ENCODE data around the gene SYK.

Gene SYK

DNA sequence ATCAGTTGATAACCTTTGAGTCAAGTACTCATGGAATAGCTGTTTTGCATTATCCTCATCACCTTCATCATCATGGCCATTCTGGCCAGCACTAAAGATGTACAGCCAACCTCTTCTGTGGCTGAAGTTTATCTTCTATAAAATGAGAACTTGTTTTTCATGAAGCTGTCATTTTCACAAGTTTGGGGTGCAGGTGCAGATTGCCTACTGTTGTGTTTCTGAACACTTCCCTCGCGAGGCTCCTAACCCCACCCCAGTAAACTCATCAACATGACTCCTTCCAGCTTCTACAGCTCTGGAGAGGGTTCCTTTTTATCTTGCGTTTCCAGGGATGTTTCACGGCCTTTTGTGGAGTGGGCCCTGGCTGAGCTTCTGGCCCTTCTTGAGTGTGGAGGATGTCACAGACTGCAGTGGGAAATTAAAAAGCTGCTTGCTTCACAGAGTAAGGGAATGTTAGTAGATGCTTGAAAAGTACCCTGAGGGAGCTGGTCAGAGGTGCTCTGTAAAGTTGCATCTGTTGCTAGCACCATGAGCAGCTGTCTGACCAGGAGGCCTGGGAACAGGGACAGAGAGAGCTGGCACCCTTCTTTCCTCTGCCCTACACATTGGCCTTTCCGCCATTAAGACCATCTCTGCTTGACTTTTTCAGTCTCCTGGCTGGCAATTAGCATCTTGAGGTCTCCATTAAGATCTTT, 24.9 kb downstream of the SYK start:
- no peak for DNase-seq

DNA sequence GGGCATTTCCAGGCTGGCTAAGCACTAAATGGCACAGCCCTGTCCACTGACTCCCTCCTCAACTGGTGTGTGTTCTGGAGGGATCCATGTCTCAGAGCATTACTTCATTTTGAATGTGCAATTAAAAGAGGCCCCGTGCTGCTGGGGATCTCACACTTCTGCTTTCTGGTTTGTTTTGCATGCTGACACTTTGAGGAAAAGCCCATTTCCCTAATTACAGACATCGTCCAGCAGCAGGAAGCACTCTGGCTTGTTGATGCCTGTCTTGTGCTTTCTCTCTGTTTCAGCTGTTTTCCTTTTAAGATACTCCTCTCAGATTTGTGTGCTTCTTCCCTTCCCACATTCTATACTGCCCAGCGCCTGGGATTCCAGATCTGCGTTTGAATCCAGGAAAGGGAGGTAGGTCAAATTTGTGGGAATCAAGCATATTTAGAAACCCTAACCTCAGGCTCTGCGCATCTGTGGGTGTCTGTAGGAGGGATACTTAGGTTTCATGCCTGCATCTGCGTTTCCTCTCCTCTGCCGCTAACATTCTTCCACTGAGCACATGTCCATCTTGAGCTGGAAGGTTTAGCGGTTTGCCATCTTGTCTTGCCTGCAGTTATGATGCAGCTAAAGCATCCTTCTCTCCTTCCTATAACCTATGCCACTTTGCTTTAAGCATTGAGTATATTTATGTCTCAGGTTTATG, 25.7 kb downstream of the SYK start:
- peak; percentile 87 to 90 for DNase-seq

DNA sequence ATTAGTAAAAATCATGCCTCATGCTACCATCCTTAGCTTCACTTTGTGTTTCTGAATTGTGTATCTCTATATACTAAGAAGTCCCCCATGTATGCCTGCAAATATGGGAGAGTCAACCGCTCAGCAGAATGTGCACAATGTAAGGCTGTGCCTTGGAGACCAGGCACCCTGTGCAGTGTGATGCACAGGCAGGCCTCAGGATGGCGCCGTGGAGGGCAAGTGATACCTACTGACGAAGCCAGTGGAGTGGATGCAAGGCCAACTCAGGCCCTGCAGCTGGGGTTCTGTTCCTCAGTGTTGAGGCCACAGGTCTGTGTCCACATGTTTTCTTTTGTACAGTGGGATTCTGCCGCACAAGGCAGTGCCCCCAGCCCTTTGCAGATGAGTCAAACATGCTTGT, 28.4 kb downstream of the SYK start:
- DNase-seq = no peak

DNA sequence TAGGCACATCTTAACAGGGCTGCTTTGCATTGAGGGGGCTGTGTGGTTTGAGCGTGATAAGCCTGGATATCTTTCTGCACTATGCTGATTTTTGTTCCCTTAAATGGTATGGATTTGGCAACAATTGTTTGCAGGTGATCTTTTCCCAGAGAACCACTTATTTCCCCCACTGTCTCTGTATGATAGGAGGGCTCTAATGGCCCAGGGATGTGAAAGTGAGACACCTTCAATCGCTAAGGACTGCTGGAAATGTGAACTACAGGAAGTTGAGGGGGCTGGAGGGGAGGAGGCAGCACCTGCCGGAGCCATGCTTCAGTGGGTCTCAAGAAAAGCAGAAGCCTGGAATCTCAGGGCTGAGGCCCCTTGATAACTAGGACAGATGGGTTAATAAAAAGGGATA, 29.4 kb downstream of the SYK start:
- DNase-seq = no peak

DNA sequence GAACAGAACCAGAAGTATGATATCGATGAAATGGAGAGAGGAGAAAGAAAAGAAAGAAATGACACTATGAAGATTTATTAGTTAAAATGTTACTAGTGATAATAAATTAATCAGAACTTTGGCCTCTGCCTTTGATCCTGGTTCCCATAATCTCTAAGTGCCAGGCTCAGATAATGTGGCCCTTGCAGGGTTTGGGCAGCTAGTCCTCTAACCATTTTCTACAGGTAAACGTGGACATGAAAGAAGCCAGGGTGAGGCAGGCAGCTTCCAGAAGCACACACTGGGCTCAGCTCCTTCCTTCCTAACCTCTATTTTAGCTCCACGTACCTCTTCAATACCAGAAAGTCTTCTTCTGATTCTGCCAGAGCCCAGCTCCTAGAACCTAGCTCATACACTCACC, 30.6 kb downstream of the SYK start:
- no peak for DNase-seq

DNA sequence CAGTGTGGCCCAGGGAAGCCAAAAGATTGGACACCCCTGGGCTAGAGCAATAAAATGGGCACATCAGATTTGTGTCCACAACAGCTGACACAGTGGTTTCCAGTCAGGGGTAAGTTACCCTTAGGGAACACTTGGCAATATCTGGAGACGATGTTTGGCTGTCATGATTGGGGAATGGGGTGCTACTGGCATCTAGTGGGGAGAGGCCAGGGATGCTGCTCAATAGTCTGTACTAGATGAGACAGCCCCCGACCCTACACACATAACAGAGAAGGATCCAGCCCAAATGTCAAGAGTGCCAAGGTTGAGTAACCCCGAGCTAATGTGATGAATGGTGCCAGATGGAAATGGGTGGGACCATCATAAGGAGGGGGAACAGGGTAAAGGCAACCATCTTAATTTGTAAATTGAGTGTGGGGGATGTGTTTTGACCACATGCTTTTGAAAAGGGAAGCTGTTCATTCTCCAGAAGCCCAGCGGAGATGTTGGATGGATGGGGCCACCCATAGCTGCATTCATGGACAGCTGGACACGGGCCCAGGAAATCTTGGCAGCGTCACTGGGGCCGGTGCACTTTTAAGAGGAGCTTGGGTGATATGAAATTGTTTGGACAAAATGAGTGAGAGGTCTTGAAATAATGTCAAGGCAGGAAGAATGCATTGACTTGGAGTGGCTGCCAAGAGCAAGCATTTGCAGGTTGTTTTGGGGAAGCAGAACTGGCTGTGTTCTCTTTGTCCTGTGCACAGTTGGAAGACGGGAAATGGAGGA, 33.4 kb downstream of the SYK start:
- DNase-seq = no peak

DNA sequence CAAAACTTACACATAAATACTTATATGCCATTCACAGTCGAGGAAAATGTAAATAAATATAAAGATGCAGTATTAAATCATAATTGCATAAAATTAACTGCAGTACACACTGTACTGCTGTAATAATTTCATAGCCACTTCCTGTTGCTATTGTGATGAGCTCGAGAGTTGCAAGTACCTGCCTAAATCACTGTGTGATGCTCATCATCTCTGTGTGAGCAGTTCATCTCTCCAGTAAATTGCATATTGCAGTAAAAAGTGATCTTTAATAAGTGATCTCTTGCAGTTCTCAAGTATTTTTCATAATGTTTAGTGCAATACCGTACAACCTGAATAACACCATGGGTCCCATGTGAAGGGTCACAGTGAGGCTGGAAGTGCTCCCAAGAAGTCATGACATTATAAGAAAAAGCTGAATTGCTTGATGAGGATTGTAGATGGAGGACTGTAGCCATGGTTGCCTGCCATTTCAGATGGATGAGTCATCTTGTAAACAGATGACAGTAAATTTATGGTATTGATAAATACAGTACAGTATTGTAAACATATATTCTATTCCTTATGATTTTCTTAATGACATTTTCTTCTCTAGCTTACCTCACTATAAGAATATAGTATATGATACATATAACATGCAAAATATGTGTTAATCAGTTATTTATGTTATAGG, 34.9 kb downstream of the SYK start:
- DNase-seq = no peak

DNA sequence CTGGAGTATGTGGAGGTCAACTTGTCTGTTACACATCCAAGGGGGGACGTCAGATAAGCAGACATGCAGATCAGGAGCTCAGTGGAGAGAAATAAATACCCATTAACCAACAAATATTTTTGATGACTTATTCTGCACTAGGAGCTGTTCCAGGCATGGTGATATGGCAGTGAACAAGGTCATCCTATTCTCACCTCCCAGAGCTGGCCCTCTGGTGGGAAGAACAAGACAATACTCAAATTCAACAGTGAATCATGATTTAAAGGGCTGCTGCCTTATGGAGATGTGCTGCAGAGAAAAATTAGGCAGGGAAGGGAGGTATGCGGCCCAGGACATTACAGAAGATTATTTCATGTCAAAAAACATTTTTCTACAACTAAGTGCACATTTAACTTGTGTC, 36.5 kb downstream of the SYK start:
- DNase-seq = peak; percentile 17 to 46

DNA sequence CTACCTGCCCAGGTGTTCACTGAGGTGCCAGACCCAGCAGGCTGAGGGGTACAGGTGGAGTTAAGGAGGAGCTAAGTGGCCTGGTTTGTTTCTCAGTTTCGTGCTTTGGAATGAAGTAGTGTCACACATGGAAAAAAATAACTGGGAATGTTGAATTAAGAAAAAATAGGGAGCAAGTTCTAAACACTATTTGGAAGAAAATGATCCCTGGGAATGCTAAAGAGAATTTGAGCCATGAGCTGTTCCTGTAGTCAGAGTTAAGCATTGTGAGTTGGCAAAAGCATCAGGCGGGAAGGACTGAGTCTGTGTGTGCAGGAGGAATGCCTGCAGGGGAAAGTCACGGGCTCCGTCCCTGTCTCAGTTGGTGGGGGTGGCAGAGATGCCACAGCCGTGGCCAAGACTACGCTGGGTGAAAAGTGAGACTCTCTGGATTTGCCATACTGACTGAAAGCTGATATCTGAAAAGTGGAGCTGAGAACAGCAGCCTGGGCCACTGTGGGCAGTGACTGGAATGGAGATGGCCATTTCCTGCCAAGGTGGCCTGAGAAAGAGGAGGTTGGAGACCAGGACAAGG, 37.0 kb downstream of the SYK start:
- no peak for DNase-seq

DNA sequence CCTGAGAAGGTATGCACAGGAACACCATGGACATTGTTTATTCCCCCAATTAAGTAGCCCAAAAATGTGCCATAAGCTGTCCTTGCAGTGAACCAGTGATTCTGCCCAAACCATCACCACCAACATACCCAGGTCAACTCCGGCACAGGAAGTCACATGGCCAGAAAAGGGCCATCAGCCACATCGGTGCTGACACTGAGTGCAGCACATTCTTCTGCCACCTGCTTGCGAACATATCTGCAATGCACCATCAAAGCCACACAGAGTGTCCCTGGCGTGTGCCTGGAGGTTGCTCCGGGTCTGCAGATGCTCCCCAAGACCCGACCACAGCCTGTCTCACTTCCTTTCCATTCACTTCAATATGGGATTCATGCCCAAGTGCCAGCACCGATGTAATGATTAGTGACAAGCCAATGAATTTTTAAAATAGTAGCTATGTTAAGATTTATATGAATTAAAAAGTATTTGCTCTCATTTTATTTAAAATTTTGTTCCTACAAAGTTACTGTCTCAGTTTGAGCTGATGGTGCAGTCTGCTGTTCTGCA, 37.6 kb downstream of the SYK start:
- no peak for DNase-seq

DNA sequence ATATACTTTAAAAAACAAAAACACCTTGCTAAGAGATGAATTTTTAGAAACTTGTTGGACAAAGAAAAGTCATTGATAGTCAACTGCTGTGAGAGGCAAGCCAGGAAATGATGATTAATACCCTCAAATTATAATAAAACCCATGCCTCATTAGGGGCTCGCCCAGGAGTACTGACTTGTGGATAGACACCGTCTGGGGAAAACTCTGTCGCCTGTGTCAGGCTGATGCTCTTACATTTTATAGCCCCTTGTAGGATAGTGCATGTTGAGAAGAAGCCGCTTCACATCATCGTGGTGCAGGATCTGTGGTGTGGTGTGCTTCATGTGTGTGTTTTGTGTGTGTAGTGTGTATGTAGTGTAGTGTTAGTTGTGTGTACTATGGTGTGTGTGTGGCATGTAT, 39.1 kb downstream of the SYK start:
- no peak for DNase-seq

DNA sequence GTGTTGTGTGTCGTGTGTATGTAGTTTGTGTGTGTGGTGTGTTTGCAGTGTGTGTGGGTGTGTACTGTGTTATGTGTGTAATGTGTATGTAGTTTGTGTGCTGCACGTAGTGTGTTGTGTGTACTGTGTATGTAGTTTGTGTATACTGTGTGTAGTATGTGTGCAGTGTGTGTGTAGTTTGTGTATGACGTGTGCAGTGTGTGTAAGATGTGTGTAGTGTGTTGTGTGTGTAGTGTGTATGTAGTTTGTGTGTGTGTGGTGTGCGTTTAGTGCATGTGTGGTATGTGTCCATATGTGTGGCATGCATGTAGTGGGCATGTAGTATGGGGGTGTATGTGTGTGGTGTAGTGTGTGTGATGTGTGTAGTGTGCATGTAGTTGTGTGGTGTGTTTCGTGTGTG, 39.6 kb downstream of the SYK start:
- no peak for DNase-seq

DNA sequence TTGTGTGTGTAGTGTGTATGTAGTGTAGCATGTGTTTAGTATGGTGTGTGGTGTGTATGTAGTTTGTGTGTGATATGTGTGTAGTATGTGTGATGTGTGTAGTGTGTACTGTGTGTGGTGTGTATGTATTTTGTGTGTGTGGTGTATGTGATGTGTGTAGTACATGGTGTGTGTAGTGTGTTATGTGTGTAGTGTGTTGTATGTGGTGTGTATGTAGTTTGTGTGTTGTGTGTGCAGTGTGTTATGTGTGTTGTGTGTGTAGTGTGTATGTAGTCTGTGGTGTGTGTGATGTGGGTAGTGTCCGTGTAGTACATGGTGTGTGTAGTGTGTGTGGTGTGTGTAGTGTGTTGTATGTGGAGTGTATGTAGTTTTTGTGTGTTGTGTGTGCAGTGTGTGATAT, 40.0 kb downstream of the SYK start:
- DNase-seq = no peak

DNA sequence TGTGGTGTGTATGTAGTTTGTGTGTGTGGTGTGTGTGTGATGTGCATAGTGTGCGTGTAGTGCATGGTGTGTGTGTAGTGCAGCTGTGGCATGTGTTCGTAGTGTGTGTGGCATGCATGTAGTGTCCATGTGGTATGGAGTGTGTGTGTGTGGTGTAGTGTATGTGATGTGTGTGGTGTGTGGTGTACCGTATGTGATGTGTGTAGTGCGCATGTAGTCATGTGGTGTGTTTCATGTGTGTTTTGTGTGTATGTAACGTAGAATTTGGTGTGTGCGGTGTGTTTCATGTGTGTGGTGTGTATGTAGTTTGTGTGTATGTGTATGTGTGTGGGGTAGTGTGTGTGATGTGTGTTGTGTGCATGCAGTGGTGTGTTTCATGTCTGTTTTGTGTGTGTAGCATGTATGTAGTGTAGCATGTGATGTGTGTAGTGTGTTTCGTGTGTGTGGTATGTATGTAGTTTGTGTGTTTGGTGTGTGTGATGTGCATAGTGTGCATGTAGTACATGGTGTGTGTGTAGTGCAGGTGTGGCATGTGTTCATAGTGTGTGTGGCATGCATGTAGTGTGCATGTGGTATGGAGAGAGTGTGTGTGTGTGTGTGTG, 40.7 kb downstream of the SYK start:
- no peak for DNase-seq

DNA sequence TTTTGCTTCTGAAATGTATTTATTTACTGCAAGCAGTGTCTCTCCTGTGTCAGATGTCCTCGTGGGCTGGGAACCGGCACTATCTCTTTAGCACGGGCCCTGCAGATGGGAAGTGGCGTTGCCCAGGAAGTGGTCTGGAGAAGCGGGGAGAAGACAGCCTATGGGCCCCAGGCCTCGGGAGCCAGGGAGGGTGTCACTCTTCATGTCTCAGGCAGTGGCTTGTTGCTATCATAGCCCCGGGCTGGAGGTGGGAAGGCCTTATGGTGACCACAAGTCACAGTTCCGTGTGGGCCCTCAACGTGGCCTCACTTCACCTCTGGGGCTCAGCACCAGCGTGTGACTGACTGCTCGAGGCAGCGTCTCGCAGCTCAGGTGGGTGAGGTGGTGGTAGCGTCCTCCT, 41.4 kb downstream of the SYK start:
- DNase-seq = peak; percentile 56 to 69

DNA sequence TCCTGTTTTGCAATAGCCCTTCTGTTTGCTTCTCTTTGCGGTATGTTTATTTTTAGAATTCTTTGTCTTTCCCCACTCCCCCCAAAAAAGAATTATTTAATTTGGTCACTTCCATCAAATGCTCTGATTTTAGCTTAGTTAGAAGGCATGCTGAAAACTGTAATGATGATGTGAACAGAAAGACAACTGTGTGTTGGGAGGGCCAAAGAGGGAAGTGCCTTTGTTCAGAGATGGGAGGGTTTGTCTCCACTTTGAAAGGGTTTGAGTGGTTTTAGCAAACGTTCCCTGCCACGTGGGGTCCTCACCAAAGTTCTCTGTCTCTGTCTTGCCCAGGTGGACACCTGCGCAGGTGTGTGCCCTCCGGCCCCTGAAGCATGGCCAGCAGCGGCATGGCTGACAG, 41.9 kb downstream of the SYK start:
- peak; percentile 34 to 57 for DNase-seq

DNA sequence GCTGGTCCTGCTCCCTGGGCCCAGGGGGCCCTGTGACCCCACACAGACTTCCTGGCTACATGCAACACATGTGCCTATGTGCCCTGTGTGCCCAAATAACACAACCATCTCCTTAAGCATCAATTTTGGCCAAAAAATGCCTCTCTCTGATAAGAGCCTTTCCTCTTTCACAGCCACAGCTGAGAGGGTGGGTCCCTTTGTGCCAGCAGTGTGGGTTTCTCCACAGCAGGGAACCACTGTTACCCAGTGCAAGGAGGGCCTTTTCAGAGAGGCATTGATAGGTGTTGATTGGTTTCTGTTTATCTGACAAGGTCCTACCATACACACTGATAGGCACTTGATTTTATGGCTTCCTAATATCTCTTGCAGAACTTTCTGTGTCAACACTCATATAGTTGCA, 42.7 kb downstream of the SYK start:
- DNase-seq = no peak

DNA sequence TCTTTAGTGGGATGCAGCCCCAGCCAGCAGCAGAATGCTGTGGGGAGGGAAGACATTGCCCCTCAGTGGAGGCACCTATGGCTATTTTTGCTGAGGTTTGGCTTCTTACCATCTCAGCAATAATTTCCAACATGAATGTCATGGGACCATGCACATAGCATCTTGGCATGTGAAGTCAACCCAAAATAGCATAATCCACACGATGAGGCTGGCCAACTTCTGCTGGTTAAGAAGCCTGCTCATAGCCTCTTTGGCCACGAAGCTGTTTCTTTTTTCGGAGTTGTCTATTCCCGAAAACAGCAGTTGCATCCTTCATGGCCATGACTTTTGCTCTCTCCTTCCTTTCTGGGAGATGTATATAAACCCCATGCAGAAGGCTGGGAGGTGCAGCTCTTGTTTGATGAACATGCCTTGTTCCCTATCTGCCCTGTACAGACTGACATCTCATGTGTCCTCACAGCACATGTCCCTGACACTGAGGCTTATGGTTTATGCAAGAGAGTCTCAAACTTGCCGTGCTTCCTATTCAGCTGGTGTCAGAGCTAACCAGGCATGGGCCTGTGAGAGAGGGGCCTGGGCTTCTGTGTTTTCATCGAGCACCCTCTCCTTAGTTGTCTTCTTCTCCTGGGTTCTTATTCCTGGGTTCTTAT, 45.3 kb downstream of the SYK start:
- DNase-seq = no peak

DNA sequence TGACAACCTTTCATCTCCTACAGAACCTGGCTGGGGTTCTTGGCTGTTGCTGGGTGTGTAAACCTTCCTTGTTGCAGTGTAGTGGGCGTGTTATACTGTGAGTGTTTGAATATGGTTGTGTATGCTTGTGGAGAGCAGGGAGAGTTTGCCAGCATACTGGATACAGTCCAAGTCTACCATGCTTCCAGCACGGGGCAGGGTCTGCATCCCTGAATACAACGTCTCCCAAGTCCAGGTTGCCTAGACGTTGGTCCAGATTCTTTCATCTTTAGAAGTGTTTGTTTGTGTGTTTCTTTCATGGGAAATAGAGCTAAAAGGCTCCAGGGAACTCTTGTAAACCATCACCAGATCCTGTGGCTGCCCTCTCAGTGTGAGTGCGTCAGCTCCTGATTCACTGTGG, 46.4 kb downstream of the SYK start:
- no peak for DNase-seq

DNA sequence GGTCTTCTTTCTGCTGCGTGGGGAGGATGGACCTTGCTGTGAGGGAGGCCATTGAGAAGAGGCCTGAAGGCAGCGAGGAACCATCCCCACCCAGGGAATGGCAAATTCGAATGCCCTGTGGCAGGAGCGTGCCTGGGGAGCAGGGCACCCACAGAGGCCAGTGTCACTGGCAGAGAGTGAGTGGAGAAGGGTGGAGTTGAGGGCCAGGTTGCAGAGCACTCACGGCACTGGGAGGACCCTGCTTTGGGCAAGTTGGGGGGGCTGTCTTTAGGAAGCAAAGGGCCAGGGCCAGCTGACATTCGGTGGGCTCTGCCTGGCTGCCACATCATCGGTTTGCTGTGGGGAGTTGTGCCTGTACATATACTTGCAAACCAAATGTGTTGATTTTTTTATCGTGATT, 47.2 kb downstream of the SYK start:
- DNase-seq = no peak

DNA sequence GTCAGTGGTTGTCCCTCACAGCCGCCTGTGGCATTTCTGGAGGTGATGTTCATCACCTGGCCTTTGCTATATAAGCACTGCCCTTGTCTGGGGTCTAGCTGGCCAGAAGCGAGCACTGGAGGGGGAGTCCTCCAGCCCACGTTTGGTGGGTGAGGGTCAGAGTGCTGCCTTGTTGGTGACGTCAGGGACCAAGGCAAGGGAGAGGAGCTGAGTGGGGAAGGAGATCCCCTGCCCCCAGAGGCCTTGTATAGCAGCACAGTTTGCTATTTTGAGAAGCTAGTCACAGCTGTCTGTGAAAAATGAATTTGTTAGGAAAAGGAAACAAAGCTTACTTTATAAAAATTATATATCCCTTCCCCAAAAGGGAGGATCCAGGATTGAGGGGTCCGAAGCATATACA, 49.8 kb downstream of the SYK start:
- peak in 1 of 2 experiments; percentile 9 for DNase-seq

DNA sequence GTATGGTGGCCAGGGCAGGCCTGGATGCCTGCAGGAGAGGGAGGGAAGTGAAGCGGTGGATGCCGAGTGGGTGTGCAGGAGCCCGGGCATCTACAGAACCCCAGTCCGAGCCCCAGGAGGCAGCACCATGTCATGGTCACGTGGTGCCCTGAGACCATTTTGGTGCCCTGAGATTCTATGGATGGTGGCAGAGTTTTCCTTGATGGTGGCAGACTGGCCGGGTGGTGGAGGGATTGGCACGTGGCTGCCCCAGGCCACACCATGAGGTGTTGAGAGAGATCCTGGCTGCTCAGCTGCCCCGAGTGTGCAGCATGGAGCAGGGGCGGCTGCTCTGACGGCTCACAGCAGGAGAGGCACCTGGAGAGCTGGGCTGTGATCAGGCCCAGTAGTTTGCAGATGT, 52.3 kb downstream of the SYK start:
- no peak for DNase-seq
